Neural cell (in vitro differentiated cells): Measurements from ENCODE around the gene KIF1C. TPM values are rescaled to one million over a fixed set of nuclear protein-coding genes. Genes with fewer than 3 reads are reported as not detected.

Experiments
- H2AFZ ChIP-seq: fragments of 200-600, 300-800 bp; sonication (generic), shearing (Covaris generic); 2 replicates; pipeline ENCODE4 v1.6.0; 2014; ENCODE audit warnings: low read depth, mild to moderate bottlenecking, antibody characterized with exemption, low read length, moderate library complexity
- H3F3A ChIP-seq: fragments of 200-600 bp; shearing (Covaris generic); 2 replicates; pipeline ENCODE4 v1.6.1; 2016; ENCODE audit warnings: mild to moderate bottlenecking, moderate library complexity, mixed read lengths, antibody characterized with exemption, low read length; ENCODE audit not compliant: insufficient read depth, poor library complexity, severe bottlenecking
- H3K27ac ChIP-seq: fragments of 200-600, 300-800 bp; sonication (generic), shearing (Covaris generic); 2 replicates; pipeline ENCODE4 v1.5.1; 2014; ENCODE audit warnings: mild to moderate bottlenecking, low read length, moderate library complexity
- H3K27me3 ChIP-seq: fragments of 300-800, 200-600 bp; sonication (generic), shearing (Covaris generic); 2 replicates; pipeline ENCODE4 v1.6.0; 2014; ENCODE audit warnings: mild to moderate bottlenecking, low read depth, low read length, moderate library complexity; ENCODE audit not compliant: insufficient read depth
- H3K36me3 ChIP-seq: fragments of 300-800, 200-600 bp; sonication (generic), shearing (Covaris generic); 2 replicates; pipeline ENCODE4 v1.5.1; 2014; ENCODE audit warnings: mild to moderate bottlenecking, antibody characterized with exemption, low read length, moderate library complexity; ENCODE audit not compliant: insufficient read depth
- H3K4me2 ChIP-seq: fragments of 300-800, 200-600 bp; sonication (generic), shearing (Covaris generic); 2 replicates; pipeline ENCODE4 v1.6.0; 2014; ENCODE audit warnings: mild to moderate bottlenecking, low read length
- H3K4me3 ChIP-seq: fragments of 300-800, 200-600 bp; sonication (generic), shearing (Covaris generic); 2 replicates; pipeline ENCODE4 v1.5.1; 2014; ENCODE audit warnings: mild to moderate bottlenecking, low read length, moderate library complexity
- H3K79me2 ChIP-seq: fragments of 200-600 bp; shearing (Covaris generic); replicated peaks from 2 replicates; pipeline ENCODE4 v1.6.0; 2014; ENCODE audit warnings: mild to moderate bottlenecking, low read length, moderate library complexity; ENCODE audit not compliant: insufficient read depth
- H3K9ac ChIP-seq: fragments of 300-800, 200-600 bp; sonication (generic), shearing (Covaris generic); 2 replicates; pipeline ENCODE4 v1.6.1; 2016; ENCODE audit warnings: mild to moderate bottlenecking, low read length, mixed read lengths
- H3K9me2 ChIP-seq: fragments of 200-600 bp; shearing (Covaris generic); 2 replicates; pipeline ENCODE4 v1.6.1; 2016; ENCODE audit warnings: mild to moderate bottlenecking, low read length, mixed read lengths; ENCODE audit not compliant: insufficient read depth
- H3K9me3 ChIP-seq: fragments of 200-600, 300-800 bp; sonication (generic), shearing (Covaris generic); 2 replicates; pipeline ENCODE4 v1.6.1; 2016; ENCODE audit warnings: mild to moderate bottlenecking, mixed run types, low read length, moderate library complexity, mixed read lengths
- H4K20me1 ChIP-seq: fragments of 200-600 bp; shearing (Covaris generic); 2 replicates; pipeline ENCODE4 v1.6.1; 2016; ENCODE audit warnings: mild to moderate bottlenecking, mixed run types; ENCODE audit not compliant: insufficient read depth
- CTCF ChIP-seq: fragments of 450-650 bp; IDR thresholded peaks from 2 replicates; pipeline ENCODE4 v1.5.1; 2014; ENCODE audit warnings: antibody characterized with exemption, mild to moderate bottlenecking, moderate library complexity; ENCODE audit not compliant: poor library complexity, severe bottlenecking
- EP300 ChIP-seq: fragments of 450-650 bp; conservative IDR thresholded peaks from 2 replicates; pipeline ENCODE4 v1.6.1; 2014; ENCODE audit warnings: antibody characterized with exemption, mild to moderate bottlenecking, moderate library complexity; ENCODE audit not compliant: poor library complexity, severe bottlenecking
- EZH2 ChIP-seq: fragments of 200-600, 300-800 bp; shearing (Covaris generic), sonication (generic); IDR thresholded peaks from 2 replicates; pipeline ENCODE4 v1.6.1; 2014; ENCODE audit warnings: antibody characterized with exemption, low read length, borderline replicate concordance, mild to moderate bottlenecking; ENCODE audit not compliant: insufficient read depth, poor library complexity, severe bottlenecking
- MXI1 ChIP-seq: fragments of 450-650 bp; conservative IDR thresholded peaks from 2 replicates; pipeline ENCODE4 v1.6.1; 2014; ENCODE audit warnings: antibody characterized with exemption, mild to moderate bottlenecking; ENCODE audit not compliant: poor library complexity, severe bottlenecking
- POLR2AphosphoS5 ChIP-seq: IDR thresholded peaks from 2 replicates; pipeline ENCODE4 v1.6.1; 2012
- RAD21 ChIP-seq: fragments of 450-650 bp; conservative IDR thresholded peaks from 2 replicates; pipeline ENCODE4 v1.6.1; 2014; ENCODE audit warnings: antibody characterized with exemption, mild to moderate bottlenecking, moderate library complexity
- REST ChIP-seq: IDR thresholded peaks from 2 replicates; pipeline ENCODE4 v1.6.1; 2012; ENCODE audit warnings: borderline replicate concordance
- SMC3 ChIP-seq: fragments of 450-650 bp; conservative IDR thresholded peaks from 2 replicates; pipeline ENCODE4 v1.6.1; 2014; ENCODE audit warnings: antibody characterized with exemption, mild to moderate bottlenecking, moderate library complexity; ENCODE audit not compliant: poor library complexity
- TAF1 ChIP-seq: IDR thresholded peaks from 2 replicates; pipeline ENCODE4 v1.6.1; 2012; ENCODE audit warnings: low read depth
- polyA plus RNA-seq: library from polyadenylated mRNA; depleted of rRNA; stranded (reverse); fragments of >200 nt; gene quantifications from 2 replicates; pipeline ENCODE4 v1.2.3, GENCODE V29; 2014

Gene KIF1C
- polyA plus RNA-seq, 1 donor from 2014 or later = 8.3 TPM

GRCh38 chr17:4948931-4949320 is 48.8 kb upstream of the KIF1C start:
- H3K9me2 ChIP-seq = no peaks in the 10 kb centered on the region
- H3K79me2 ChIP-seq = peaks cover 5% of the 10 kb centered on the region
- H3K4me2 ChIP-seq = peak overlapping the region; percentile 70
- H3K4me3 ChIP-seq = peak overlapping the region; percentile 99
- peak overlapping the region; percentile 87 for H3K9ac ChIP-seq
- peak overlapping the region; percentile 60 for H2AFZ ChIP-seq
- TF ChIP-seq POLR2AphosphoS5 = no peak
- no peak for TF ChIP-seq RAD21
- H3K36me3 ChIP-seq = no peaks in the 10 kb centered on the region
- H4K20me1 ChIP-seq = no peaks in the 10 kb centered on the region
- H3K27me3 ChIP-seq = peaks cover 3% of the 10 kb centered on the region
- H3F3A ChIP-seq = no peaks in the 10 kb centered on the region
- no peaks in the 10 kb centered on the region for H3K9me3 ChIP-seq
- H3K27ac ChIP-seq = peak overlapping the region; percentile 82

GRCh38 chr17:4949321-4950074 is 48.3 kb upstream of the KIF1C start:
- Histone ChIP-seq H3K9me2 (no peaks in the 10 kb centered on the region), H4K20me1 (no peaks in the 10 kb centered on the region), H2AFZ (peak overlapping the region; percentile 60), H3K9ac (peak overlapping the region; percentile 87), H3K79me2 (peaks cover 5% of the 10 kb centered on the region), H3K4me3 (peak overlapping the region; percentile 99), H3F3A (no peaks in the 10 kb centered on the region), H3K27me3 (peaks cover 3% of the 10 kb centered on the region), H3K27ac (no peak overlapping the region), H3K9me3 (no peaks in the 10 kb centered on the region), H3K36me3 (no peaks in the 10 kb centered on the region), H3K4me2 (peak overlapping the region; percentile 70)
- TF ChIP-seq CTCF (no peak), SMC3 (no peak), EZH2 (no peak), REST (no peak), EP300 (no peak), POLR2AphosphoS5 (no peak), MXI1 (no peak), TAF1 (no peak)
